Keratinocyte (primary cell): ENCODE data around the gene NYNRIN. TPM values are rescaled to one million over a fixed set of nuclear protein-coding genes. Genes with fewer than 3 reads are reported as not detected.
A peak's percentile ranks its signal among the peaks of the same experiment; 100 is the strongest.

ENCODE experiments used
- DNase-seq: peaks from one replicate; pipeline ENCODE4 v3.0.0-alpha.2; 2011; ENCODE audit warnings: low read depth, missing footprints, low spot score
- FAIRE-seq: peaks from 2 replicates; lab custom pipeline; 2011; peaks lifted over from hg19 to GRCh38; lab: Jason Lieb, UNC
- H2AFZ ChIP-seq: 2 replicates; pipeline ENCODE4 v1.6.0; 2012; ENCODE audit warnings: low read length, control low read depth, inconsistent platforms; ENCODE audit not compliant: control insufficient read depth
- H3K27ac ChIP-seq: 2 replicates; pipeline ENCODE4 v1.5.1; 2011; ENCODE audit warnings: low read length; ENCODE audit not compliant: control insufficient read depth, insufficient read depth
- H3K27me3 ChIP-seq: 3 replicates; pipeline ENCODE4 v1.6.0; 2011; ENCODE audit warnings: low read length; ENCODE audit not compliant: control insufficient read depth, insufficient read depth; ENCODE audit errors: extremely low read depth
- H3K36me3 ChIP-seq, 2 experiments: 2 replicates in 1 of 2; 3 replicates in 1 of 2; pipeline ENCODE4 v1.5.1; 2011; ENCODE audit warnings: low read length in 2 of 2, mild to moderate bottlenecking in 1 of 2; ENCODE audit not compliant: control insufficient read depth in 2 of 2, insufficient read depth in 2 of 2; ENCODE audit errors: extremely low read depth in 1 of 2
- H3K4me1 ChIP-seq: 3 replicates; pipeline ENCODE4 v1.5.1; 2011; ENCODE audit warnings: low read length; ENCODE audit not compliant: control insufficient read depth, insufficient read depth; ENCODE audit errors: extremely low read depth
- H3K4me2 ChIP-seq: 3 replicates; pipeline ENCODE4 v1.6.0; 2011; ENCODE audit warnings: low read depth, low read length; ENCODE audit not compliant: control insufficient read depth, insufficient read depth; ENCODE audit errors: extremely low read depth
- H3K4me3 ChIP-seq, 3 experiments: fragments of 200-600 bp in 1 of 3; sonication (generic) in 1 of 3; 2 replicates in 2 of 3; 3 replicates in 1 of 3; pipeline ENCODE4 v1.5.1; 2011 to 2016; ENCODE audit warnings: low read length in 3 of 3, mild to moderate bottlenecking in 3 of 3, control low read depth in 2 of 3, inconsistent platforms in 1 of 3, low read depth in 1 of 3, mixed read lengths in 1 of 3, mixed run types in 1 of 3, moderate library complexity in 1 of 3; ENCODE audit not compliant: control insufficient read depth in 2 of 3, insufficient read depth in 2 of 3; ENCODE audit errors: extremely low read depth in 1 of 3
- H3K79me2 ChIP-seq: 2 replicates; pipeline ENCODE4 v1.6.0; 2012; ENCODE audit warnings: low read length; ENCODE audit not compliant: control insufficient read depth, insufficient read depth
- H3K9ac ChIP-seq: 3 replicates; pipeline ENCODE4 v1.6.0; 2011; ENCODE audit warnings: low read length; ENCODE audit not compliant: control insufficient read depth, insufficient read depth; ENCODE audit errors: extremely low read depth
- H3K9me1 ChIP-seq: 3 replicates; pipeline ENCODE4 v1.6.0; 2011; ENCODE audit warnings: low read length; ENCODE audit not compliant: control insufficient read depth, insufficient read depth; ENCODE audit errors: extremely low read depth
- H3K9me3 ChIP-seq: 2 replicates; pipeline ENCODE4 v1.5.1; 2012; ENCODE audit warnings: low read depth, low read length; ENCODE audit not compliant: control insufficient read depth
- H4K20me1 ChIP-seq: 3 replicates; pipeline ENCODE4 v1.6.0; 2011; ENCODE audit warnings: low read length; ENCODE audit not compliant: control insufficient read depth, insufficient read depth; ENCODE audit errors: extremely low read depth
- EZH2 ChIP-seq: IDR thresholded peaks from one replicate; pipeline ENCODE4 v1.6.1; 2012; ENCODE audit warnings: inconsistent platforms, mild to moderate bottlenecking, low read length, moderate library complexity
- dilution Hi-C: fragments of 300-500 bp; cut with MboI; formaldehyde crosslinking; loops from one replicate; pipeline ENCODE4 v1.7.0; 2020; ENCODE audit warnings: low sequenced_read_pairs; ENCODE audit not compliant: extremely low pct_ligation_motif_present
- polyA plus RNA-seq, 5 experiments: library from polyadenylated mRNA; depleted of rRNA in 3 of 5; stranded (reverse) in 3 of 5; stranded (forward) in 1 of 5; unstranded in 1 of 5; fragments of >200 nt; gene quantifications; 1 replicate in 1 of 5; 2 replicates in 3 of 5; 3 replicates in 1 of 5; pipeline versions ENCODE4 v1.2.1 to v1.2.3, GENCODE V29; 2011 to 2012; ENCODE audit warnings: missing spikeins in 2 of 5, low read depth in 1 of 5, low replicate concordance in 1 of 5
- TF ChIP-seq, protein P1 (sequence below), 3 experiments: IDR thresholded peaks in 1 of 3; conservative IDR thresholded peaks in 1 of 3; optimal IDR thresholded peaks in 1 of 3; 2 replicates in 2 of 3; 3 replicates in 1 of 3; pipeline versions ENCODE3 to v1.5.1; 2011; ENCODE audit warnings: low read length in 3 of 3, mild to moderate bottlenecking in 3 of 3, moderate library complexity in 2 of 3, control low read depth in 1 of 3, inconsistent platforms in 1 of 3; ENCODE audit not compliant: insufficient read depth in 2 of 3; ENCODE audit errors: extremely low read depth in 1 of 3

NYNRIN gene
- polyA plus RNA-seq, 1 donor (not counting 4 experiments of a cell fraction or from before 2014, with no cell fraction given): 4.9 TPM

DNA sequence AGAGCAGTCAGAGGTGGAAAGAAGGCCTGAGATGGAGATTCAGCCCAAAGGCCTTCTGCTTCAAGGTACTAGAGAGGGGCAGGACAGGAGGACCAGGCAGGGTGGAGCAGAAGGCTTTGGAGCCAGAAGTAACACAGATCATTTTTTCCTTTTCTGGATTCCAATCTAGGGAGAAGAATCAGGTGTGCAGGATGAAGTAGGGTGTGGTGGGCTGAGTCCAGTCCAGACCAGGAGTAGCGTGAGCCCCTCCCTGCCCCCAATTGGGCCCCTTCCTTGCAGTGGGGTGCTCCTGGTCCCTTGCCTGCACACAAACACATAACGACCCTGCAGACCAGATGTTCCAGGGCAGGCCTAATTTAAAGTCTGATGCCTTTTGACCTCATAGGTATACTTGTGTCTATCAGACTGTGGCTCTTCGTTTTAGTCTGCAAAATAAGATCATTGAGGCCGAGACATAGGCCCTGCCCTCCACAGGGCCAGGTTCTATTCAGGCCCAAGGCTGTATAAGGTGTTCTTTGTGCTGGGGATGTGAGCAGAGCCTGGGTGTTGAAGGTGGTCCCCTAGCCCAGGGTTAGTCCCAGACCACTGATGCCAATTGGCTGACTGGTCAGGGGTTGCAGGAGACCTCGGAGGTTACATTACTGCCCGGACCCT is 1.0 kb upstream of the NYNRIN start:
- no peaks in the 10 kb centered on the region for H3K9me3 ChIP-seq
- H3K27me3 ChIP-seq: no peaks in the 10 kb centered on the region
- no peaks in the 10 kb centered on the region for H4K20me1 ChIP-seq
- no peaks in the 10 kb centered on the region for H3K36me3 ChIP-seq
- H3K79me2 ChIP-seq: no peaks in the 10 kb centered on the region
- dilution Hi-C loops: no loop called here
- no peak overlapping the region for H3K4me2 ChIP-seq
- DNase-seq: no peak
- TF ChIP-seq, protein P1, sequence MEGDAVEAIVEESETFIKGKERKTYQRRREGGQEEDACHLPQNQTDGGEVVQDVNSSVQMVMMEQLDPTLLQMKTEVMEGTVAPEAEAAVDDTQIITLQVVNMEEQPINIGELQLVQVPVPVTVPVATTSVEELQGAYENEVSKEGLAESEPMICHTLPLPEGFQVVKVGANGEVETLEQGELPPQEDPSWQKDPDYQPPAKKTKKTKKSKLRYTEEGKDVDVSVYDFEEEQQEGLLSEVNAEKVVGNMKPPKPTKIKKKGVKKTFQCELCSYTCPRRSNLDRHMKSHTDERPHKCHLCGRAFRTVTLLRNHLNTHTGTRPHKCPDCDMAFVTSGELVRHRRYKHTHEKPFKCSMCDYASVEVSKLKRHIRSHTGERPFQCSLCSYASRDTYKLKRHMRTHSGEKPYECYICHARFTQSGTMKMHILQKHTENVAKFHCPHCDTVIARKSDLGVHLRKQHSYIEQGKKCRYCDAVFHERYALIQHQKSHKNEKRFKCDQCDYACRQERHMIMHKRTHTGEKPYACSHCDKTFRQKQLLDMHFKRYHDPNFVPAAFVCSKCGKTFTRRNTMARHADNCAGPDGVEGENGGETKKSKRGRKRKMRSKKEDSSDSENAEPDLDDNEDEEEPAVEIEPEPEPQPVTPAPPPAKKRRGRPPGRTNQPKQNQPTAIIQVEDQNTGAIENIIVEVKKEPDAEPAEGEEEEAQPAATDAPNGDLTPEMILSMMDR (optimal IDR thresholded peaks at IDR 0.05 in 1 of 3, IDR thresholded peaks at IDR 0.05 in 1 of 3, conservative IDR thresholded peaks at IDR 0.05 in 1 of 3; ENCODE audit: extremely low read depth in 1 of 3, insufficient read depth in 2 of 3, low read length in 3 of 3): no peak
- TF ChIP-seq EZH2: no peak
- peak; percentile 69 for FAIRE-seq
- H3K4me3 ChIP-seq: no peak overlapping the region
- H2AFZ ChIP-seq: peak overlapping the region; percentile 49
- no peaks in the 10 kb centered on the region for H3K9me1 ChIP-seq
- no peak overlapping the region for H3K9ac ChIP-seq
- H3K4me1 ChIP-seq: peaks cover 39% of the 10 kb centered on the region
- H3K27ac ChIP-seq: no peak overlapping the region

DNA sequence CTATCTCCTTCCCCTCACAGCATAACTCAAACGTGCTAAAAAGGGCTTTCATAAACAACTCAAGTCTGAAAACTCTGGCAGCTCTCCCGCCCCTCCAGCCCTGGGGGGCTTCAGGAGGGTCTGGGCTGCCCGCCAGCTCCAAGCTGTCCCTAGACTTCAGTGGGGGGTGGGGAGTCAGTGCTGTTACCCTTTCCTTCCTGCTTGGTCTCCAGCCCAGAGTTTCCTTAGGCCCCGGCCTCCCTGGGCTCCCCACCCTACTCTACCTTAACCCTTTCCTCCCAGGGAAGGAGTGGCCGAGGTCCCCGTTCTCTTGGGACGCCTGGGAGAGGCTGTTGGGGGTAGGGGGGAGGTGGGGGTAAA is 530 bp upstream of the NYNRIN start:
- Histone ChIP-seq H3K36me3 (no peaks in the 10 kb centered on the region), H3K79me2 (no peaks in the 10 kb centered on the region), H3K4me3 (no peak overlapping the region), H3K4me2 (no peak overlapping the region), H3K27me3 (no peaks in the 10 kb centered on the region), H3K9ac (no peak overlapping the region), H3K4me1 (peaks cover 40% of the 10 kb centered on the region), H4K20me1 (no peaks in the 10 kb centered on the region), H3K27ac (no peak overlapping the region), H3K9me3 (no peaks in the 10 kb centered on the region), H3K9me1 (no peaks in the 10 kb centered on the region), H2AFZ (no peak overlapping the region)
- FAIRE-seq: no peak
- TF ChIP-seq EZH2: no peak
- TF ChIP-seq, protein P1 (optimal IDR thresholded peaks at IDR 0.05 in 1 of 3, IDR thresholded peaks at IDR 0.05 in 1 of 3, conservative IDR thresholded peaks at IDR 0.05 in 1 of 3; ENCODE audit: extremely low read depth in 1 of 3, insufficient read depth in 2 of 3, low read length in 3 of 3): no peak
- DNase-seq: no peak
- dilution Hi-C loops: no loop called here
